ENCODE measurements around the gene ANKRD40. TPM values are rescaled to one million over a fixed set of nuclear protein-coding genes. Genes with fewer than 3 reads are reported as not detected.

The ANKRD40 gene
- total and polyA plus RNA-seq, 8 donors = 10.3 to 23.5 (median 15.5) TPM

GRCh38 chr17:50699410-50699809 is 8.3 kb downstream of the ANKRD40 start:
- Histone ChIP-seq H3K9me3 (no peaks in the 10 kb centered on the region), H3K4me1 (peaks cover 10 to 30% (median 29%) of the 10 kb centered on the region in 3 donors), H3K36me3 (peaks cover 5 to 50% (median 13%) of the 10 kb centered on the region in 3 donors), H3K4me3 (no peak overlapping the region), H3K27me3 (no peaks in the 10 kb centered on the region), H3K27ac (no peak overlapping the region)
- TF ChIP-seq CTCF (IDR thresholded peaks at IDR 0.05) = no peak
- DNase-seq (no peak), ATAC-seq (no peak), FAIRE-seq (no peak)
- WGBS, 2 donors = 85 to 91% methylated on average over 7 of the region's 7 CpGs
- intact Hi-C loops (cut with DNase I) = loop anchor here in 2 of 3 donors (5.0 kb wide), 2 partner anchors 152 to 217 kb away; partner anchors contain the start of gene SPATA20 (in 1 of the 2)

- FAIRE-seq (no peak), ATAC-seq (no peak), DNase-seq (no peak)
- no peaks in the 10 kb centered on the region for H3K9me3 ChIP-seq
- peaks cover 23 to 32% (median 31%) of the 10 kb centered on the region in 3 donors for H3K4me1 ChIP-seq
- peaks cover 5 to 50% (median 13%) of the 10 kb centered on the region in 3 donors for H3K36me3 ChIP-seq
- H3K27me3 ChIP-seq = no peaks in the 10 kb centered on the region
- 31 to 33% methylated on average over 3 of the region's 3 CpGs for WGBS, 2 donors
- no peak overlapping the region for H3K4me3 ChIP-seq
- no peak for TF ChIP-seq CTCF (IDR thresholded peaks at IDR 0.05)
- intact Hi-C loops (cut with DNase I) = loop anchor here in 2 of 3 donors (5.0 kb wide), 2 partner anchors 150 to 215 kb away; partner anchors contain the start of gene SPATA20 (in 1 of the 2)
- H3K27ac ChIP-seq = peak overlapping the region in 3 of 4 donors; percentile 30 to 90 (median 70)
Measured at GRCh38 chr17:50697663-50698272, 9.9 kb downstream of the ANKRD40 start.

- Histone ChIP-seq H3K9me3 (no peaks in the 10 kb centered on the region), H3K27ac (peak overlapping the region in 3 of 4 donors; percentile 30 to 90 (median 70)), H3K4me1 (peaks cover 31 to 39% (median 38%) of the 10 kb centered on the region in 3 donors), H3K27me3 (no peaks in the 10 kb centered on the region), H3K36me3 (peaks cover 5 to 50% (median 13%) of the 10 kb centered on the region in 3 donors), H3K4me3 (no peak overlapping the region)
- 48 to 51% methylated on average over 3 of the region's 3 CpGs for WGBS, 2 donors
- peak; percentile 9 to 47 (median 23) for ATAC-seq
- FAIRE-seq = no peak
- TF ChIP-seq CTCF (IDR thresholded peaks at IDR 0.05) = no peak
- intact Hi-C loops (cut with DNase I) = loop anchor here in 2 of 3 donors (5.0 kb wide), 2 partner anchors 150 to 215 kb away; partner anchors contain the start of gene SPATA20 (in 1 of the 2)
- DNase-seq = no peak
Measured at GRCh38 chr17:50697062-50697461, 10.7 kb downstream of the ANKRD40 start.

- Histone ChIP-seq H3K27me3 (no peaks in the 10 kb centered on the region), H3K9me3 (no peaks in the 10 kb centered on the region), H3K4me1 (peaks cover 37 to 44% (median 43%) of the 10 kb centered on the region in 3 donors), H3K27ac (peak overlapping the region in 2 of 4 donors; percentile 9 to 90), H3K4me3 (no peak overlapping the region), H3K36me3 (peaks cover 5 to 50% (median 13%) of the 10 kb centered on the region in 3 donors)
- ATAC-seq (no peak), FAIRE-seq (no peak), DNase-seq (no peak)
- 74 to 77% methylated on average over 3 of the region's 3 CpGs for WGBS, 2 donors
- TF ChIP-seq CTCF (IDR thresholded peaks at IDR 0.05) = no peak
- intact Hi-C loops (cut with DNase I) = loop anchor here in 2 of 3 donors (5.0 kb wide), 2 partner anchors 149 to 214 kb away; partner anchors contain the start of gene SPATA20 (in 1 of the 2)
Measured at GRCh38 chr17:50696365-50696879, 11.3 kb downstream of the ANKRD40 start.

Measured in pancreas (tissue), 10 donors.